Stimulated activated CD4-positive, alpha-beta T cell treated with anti-CD3 and anti-CD28 coated beads, Interleukin-4, amount 100 ng/mL, for 48 hours (primary cell): Measurements from ENCODE around the gene CHD2.
A peak's percentile ranks its signal among the peaks of the same experiment; 100 is the strongest.
"Not testable (repeated sequence)": the region's sequence is repeated elsewhere in the genome, so short reads cannot be mapped to it uniquely, and the experiment has no call there.

Experiments
- DNase-seq, 2 donors: peaks; one replicate each; pipeline ENCODE4 v3.0.0-alpha.2; 2020; ENCODE audit warnings: low read depth in 2 of 2

The CHD2 gene

DNA sequence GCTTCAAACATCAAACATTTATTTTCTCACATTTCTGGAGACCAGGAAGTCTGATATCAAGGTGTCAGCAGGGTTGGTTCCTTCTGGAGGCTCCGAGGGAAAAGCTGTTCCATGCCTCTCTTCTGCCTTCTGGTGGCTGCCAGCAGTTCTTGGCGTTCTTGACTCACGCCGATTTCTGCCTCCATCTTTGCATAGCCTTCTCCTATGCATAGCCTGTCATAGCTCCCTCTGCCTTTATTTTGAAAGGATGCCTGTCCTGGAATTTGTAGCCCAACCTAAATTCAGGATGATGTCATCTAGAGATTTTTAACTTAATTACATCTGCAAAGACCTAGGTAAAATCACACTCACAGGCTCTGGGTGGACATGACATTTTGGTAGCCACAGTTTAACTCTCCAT, 118.5 kb downstream of the CHD2 start:
- DNase-seq: no peak

DNA sequence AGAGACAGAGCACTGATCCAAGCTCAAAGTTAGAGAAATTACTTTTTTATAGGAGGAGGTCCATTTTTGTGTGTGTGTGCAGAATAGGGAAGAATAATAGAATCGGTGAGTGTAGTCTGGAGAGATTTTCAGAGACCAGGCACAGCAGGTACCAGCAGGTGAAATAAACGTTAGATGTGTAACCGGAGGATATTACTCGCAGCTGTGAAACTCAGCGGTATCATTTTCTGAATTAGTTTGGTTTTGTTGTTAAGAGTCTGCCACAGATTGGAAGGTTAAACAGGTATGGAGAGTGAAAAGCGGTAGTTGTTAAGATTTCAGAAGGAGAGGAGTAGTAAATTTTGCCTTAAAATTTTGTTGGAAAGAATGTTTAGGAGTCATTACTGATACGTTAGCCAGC, 119.0 kb downstream of the CHD2 start:
- no peak for DNase-seq

DNA sequence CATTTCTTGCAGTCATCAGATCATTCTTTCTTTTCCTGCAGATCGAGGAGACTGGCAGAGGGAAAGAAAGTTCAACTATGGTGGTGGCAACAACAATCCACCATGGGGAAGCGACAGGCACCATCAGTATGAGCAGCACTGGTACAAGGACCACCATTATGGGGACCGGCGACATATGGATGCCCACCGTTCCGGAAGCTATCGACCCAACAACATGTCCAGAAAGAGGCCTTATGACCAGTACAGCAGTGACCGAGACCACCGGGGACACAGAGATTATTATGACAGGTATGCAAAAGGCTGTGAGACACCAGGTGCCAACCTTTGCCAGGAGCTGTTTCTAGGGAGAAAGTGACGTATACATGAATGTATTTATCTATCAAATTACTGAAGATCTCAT, 119.8 kb downstream of the CHD2 start:
- DNase-seq: no peak

DNA sequence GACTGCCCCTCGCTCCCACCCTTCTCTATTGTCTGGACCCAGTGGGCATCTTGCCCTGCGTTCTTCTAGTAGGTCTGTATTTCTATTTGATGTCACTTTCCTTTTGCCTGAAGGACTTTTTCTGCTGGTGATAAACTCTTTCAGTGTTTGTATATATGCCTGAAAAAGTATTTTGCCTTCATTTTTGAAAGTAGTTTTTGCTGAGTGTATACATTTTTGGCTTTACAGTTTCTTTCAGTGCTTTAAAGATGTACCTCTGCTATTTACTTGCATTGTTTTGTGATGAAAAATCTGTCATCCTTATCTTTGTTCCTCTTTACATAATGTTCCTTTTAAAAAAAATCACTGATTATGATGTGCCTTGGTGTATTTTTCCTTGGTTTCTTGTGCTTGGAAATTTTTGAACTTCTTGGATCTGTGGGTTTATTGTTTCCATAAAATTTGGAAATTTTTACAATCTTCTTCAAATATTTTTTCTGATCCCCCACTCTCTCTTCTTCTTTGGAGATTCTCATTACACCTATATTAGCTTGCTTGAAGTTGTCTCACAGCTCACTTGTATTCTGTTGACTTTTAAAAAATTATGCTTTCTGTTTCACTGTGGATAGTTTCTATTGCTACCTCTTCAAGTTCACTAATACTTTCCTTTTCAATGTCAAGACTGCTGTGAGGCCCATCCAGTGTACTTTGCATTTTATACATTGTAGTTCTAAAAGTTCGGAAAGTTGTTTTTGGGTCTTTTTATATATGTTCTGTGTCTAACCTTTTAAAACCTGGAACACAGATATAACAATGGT, 121.0 kb downstream of the CHD2 start:
- no peak for DNase-seq

DNA sequence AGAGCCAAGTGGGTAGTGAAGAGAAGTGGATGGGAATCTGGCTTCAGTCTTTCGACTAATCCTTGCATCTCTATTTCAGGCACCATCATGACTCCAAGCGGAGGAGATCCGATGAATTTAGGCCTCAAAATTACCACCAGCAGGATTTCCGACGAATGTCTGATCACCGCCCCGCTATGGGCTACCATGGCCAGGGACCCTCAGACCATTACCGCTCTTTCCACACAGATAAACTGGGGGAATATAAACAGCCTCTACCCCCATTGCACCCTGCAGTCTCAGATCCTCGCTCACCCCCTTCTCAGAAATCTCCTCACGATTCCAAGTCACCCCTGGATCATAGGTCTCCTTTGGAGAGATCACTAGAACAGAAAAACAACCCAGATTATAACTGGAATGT, 124.2 kb downstream of the CHD2 start:
- no peak for DNase-seq

DNA sequence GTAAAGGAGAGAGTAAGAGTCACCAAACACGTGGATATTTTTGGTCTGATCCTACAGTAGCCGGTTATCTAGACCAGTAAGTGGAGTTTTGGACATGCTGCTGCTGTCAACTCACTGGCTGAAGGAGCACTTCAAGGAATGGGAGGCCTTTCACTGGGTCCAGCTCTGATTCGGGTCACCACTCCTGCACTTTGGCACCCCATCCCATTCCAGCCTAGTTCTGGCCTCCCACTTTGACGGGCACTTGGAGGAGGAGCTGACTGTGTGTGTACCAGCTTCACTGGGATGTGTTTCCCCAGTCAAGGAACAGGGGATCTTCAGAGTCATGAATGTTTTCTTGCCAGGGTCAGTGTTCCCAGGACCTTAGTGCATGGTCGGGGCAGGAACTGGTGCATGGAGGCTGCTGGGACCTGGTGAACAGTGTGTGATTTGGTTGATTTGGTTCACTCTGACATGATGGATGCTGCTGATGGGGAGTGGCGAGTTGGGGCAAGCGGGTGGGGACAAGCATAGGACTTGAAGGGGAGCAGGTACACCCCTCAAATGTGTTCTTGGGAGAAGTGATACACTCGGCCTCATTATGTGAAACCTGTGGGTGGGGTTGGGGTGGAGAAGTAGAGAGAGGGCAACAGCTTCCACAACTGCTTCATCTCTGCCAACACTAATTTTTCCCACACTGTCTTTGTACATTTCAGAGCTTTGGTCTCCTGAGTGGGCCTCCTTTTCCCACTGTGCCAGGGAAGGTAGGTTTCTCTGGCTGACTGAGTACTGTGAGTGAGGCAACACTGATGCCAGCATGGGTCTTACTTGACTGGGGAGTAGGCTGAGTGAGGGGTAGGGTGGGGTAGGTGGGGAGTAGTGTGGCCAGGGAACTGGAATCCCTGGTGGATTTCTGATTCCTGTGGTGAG, 124.8 kb downstream of the CHD2 start:
- DNase-seq: no peak

DNA sequence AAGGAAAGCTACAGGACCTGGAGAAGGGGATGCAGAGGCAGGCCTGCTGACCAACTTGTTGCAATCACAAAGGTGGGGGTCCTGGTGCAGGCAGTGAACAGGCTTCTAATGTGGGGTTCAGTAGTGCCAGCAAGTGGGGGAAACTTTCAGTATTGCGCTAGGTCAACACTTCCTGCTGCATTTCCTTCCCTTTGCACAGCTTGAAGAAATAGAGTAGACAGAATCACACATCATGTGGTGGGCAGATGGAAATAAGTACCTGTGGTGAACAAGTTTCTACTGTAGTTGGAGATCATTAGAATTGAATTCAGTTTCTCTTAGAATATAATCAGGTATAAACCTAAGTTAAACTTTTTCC, 125.5 kb downstream of the CHD2 start:
- DNase-seq: no peak

DNA sequence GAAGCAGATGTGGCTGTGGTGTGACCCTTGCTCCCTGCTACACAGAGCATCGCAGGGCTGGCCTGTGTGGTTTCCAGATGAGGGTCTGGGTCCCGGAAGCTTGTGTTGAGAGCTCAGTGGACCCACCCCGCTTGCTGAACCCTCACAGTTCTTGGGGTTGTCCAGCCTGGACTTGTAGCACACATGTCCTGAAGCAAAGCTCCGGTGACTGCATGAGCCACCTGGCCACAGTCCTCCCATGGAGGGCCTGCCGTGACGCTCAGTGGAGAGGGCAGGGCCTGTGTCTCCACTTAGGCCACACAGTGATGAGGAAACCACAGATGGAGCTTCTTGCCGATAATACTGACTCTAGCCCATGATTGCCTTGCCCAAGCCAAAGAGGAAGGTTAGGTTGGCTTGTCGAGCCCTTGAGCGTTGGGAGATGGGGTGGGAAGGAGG, 126.3 kb downstream of the CHD2 start:
- DNase-seq: no peak

DNA sequence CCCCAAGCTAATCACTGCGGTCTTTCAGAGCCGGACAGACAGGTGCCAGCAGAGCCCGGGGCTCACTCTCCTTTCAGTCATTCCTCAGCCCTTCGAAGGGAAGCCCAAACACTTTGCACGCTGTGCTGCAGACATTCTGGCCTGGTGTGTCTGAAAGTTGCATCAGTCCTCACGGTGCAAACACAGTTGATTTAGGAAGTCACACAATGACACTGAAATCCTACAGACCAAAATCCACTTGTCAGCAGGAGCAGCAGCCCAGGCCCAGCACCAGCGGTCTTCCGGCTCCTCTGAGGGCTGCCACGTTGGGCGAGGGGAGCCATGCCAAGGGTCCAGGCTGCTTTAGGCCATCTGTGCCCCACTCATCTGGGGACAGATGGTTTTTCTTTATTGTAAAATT, 127.3 kb downstream of the CHD2 start:
- no peak for DNase-seq

DNA sequence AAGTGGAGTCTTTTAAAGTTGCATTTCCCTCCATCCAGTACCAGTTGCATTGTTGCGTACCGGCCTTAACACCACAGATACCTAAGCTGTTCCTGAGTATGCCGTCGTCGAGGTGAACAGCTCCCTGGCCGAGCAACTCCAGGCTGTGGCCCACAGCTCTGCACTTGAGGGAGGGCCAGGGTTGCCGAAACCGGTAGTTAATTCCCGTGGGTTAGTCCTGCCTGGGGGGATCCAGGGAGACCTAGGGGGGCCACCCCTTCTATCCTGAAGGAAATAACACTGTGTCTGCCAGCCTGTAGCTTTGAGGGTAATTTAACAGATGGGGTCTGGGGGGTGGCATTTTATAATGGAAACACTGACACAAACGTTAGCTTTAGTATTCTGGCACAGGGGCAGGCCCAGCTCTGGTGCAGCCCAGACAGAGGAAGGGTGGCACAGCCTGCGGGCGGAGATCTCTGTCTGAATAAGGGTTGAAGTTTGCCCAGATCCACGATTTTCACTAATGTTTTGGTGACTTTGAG, 128.0 kb downstream of the CHD2 start:
- no peak for DNase-seq

DNA sequence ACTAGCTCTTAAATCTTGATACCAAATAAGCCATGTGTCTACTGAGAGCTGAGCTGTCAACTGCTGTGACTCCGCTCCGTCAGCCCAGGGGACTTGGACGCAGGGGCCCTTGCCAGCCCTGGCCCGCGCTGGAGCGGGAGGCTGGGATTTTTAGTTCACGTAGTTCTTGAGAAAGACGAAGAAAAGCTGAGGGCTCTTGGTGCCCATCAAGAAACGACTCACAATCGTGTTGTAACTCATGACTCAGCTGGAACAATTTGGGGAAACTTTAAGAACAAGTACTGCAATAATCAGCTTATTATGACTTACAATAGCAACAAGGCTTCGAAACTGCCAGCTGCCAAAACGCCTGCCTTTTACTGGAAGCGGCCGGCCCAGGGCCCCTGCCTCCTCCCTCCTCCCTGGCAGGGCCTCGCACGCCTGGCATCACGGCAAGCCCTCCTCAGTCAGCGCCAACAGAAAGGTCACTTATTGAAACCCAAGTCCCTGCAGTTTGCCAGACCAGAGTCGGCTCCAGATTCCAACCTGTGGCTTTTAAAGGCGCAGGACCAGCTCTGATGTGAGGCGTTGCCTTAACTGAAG, 128.6 kb downstream of the CHD2 start:
- DNase-seq: peak in 1 of 2 donors; percentile 23

DNA sequence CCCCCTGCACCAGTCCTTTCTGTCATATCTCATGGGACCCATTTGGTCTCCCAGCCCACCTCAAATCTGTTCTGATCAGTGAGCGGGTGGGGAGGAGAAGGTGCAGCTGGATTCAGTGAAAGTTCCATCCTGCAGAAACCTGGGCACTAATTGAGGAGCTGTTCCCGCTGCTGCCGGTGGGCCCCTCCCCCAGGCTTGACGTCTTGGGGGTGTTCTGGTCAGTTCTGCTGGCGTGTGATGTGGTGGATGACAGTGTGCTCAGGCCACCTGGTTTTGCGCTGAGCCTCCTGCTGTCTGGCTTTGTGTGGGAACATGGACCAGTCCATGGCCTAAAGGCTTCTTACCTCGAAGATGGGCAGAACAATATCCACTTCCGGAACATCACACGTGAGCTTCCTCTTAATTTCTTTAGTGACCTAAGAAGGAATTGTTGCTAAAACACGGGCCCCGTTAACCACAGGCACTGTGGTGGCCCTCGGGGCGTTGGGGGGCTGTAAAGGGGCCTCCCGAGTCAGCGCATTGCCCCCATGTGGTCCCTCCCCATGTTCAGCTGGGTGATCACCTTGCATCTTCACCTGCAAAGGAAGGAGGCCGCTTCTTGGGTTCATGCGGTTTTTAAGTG, 129.2 kb downstream of the CHD2 start:
- no peak for DNase-seq

DNA sequence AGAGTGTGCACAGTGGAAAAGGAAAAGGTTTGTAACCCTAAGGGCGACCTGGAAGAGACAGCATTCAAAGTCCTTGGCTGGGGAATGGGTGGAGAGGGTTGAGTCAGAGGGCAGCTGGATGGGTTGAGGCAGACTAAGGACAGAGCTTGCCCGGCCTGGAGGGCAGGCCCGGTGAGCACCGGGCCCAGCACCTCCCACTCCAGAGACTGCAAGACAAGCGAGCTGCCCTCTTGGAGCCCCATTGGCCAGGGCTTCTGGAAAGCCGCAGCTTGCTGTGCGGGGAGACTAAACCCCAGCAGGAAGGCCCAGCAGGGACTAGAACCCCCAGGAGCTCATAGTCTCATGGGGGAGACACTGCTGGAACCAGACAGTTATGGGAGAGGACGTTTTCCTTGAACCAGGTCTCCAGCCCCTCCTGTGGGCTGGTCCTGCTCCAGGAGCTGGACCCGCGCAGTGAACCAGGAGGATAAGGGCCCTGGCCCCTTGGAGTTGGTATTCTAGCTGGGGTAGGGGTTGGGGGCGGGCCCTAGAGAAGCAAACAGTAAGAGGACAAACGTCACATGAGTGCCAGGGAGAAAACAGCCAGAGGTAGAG, 129.8 kb downstream of the CHD2 start:
- DNase-seq: no peak

DNA sequence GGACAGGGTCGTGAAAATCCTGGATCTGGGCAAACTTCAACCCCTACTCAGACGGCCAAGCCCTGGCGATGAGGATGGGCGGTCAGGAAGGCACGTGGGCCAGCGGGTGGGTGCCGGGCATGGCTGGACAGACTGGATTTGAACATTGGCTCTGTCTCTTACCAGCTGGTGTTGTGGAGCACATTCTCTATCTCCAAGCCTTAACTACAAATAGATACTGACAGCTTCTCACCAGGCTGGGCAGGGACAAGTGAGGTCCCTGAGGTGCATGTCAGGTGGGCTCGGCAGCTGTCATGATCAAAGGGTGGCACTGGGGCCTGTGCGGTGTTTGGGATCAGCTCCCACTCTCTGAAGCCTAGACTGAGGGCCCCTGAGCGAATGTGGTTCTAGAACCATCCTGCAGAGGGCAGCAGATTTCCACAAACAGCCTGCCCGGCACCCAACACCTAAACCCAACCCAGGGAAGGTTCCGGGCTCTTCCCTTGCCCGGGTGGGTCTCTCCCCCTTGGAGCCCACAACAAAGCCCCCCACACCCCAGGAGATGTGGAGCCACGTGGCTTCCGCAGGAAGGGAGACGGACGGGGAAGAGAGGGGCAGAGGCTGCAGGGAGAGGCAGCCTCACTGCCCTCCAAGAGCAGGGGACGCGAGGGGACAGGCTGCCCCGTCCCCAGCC, 130.4 kb downstream of the CHD2 start:
- peak; percentile 46 to 57 for DNase-seq

DNA sequence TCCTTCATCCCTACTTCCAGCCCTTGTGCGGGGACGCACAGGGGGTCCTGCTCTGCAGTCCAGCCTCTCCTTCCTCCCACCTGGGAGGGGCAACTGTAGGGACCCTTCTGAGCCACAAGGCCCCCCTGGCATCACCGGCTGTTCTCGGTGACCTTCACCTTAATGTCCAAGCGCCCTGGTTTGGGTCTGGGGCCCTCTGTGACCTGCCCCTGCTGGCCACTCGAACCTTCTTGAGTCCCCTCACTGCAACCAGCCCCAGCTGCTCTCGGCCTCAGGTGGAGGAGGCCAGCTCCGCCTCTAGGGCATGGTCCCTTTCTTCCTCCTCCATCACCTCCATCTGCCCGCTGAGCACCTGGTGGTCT, 131.0 kb downstream of the CHD2 start:
- DNase-seq: no peak

DNA sequence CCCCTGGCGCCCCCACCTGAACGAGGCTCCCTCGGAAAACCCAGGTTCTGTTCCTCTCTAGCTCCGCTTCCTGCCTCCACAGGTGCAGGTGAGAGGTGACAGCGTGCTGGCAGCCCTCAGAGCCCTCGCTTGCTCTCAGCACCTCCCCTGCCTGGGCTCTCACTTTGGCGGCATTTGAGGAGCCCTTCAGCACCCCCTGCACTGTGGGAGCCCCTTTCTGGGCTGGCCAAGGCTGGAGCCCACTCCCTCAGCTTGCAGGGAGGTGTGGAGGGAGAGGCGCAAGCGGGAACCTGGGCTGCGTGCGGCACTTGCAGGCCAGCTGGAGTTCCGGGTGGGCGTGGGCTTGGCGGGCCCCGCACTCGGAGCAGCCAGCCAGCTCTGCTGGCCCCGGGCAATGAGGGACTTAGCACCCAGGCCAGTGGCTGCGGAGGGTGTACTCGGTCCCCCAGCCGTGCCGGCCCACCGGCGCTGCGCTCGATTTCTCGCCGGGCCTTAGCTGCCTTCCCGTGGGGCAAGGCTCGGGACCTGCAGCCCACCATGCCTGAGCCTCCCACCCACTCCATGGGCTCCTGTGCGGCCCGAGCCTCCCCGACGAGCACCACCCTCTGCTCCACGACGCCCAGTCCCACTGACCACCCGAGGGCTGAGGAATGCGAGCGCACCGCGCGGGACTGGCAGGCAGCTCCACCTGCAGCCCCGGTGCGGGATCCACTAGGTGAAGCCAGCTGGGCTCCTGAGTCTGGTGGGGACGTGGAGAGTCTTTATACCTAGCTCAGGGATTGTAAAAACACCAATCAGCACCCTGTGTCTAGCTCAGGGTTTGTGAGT, 131.6 kb downstream of the CHD2 start:
- DNase-seq: not testable (repeated sequence)

DNA sequence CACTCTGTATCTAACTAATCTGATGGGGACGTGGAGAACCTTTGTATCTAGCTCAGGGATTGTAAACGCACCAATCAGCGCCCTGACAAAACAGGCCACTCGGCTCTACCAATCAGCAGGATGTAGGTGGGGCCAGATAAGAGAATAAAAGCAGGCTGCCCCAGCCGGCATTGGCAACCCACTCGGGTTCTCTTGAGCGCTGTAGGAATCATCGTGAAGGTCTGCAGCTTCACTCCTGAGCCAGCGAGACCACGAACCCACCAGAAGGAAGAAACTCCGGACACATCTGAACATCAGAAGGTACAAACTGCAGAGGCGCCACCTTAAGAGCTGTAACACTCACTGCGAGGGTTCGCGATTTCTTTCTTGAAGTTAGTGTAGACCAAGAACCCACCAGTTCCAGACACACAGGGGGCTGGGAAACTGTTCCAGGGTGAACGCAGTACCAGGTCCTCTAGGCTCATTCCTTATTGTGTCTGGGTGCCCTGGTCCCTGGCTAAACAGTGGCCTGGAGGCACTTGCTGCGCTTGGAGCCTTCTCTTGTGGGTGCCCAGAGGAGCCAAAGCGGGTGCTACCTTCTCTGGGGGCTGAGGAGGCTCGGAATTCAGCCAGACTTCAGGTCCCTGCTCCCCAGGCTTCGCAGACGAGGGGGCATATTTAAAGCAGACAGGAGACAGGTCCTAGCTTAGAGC, 132.5 kb downstream of the CHD2 start:
- DNase-seq: not testable (repeated sequence)

DNA sequence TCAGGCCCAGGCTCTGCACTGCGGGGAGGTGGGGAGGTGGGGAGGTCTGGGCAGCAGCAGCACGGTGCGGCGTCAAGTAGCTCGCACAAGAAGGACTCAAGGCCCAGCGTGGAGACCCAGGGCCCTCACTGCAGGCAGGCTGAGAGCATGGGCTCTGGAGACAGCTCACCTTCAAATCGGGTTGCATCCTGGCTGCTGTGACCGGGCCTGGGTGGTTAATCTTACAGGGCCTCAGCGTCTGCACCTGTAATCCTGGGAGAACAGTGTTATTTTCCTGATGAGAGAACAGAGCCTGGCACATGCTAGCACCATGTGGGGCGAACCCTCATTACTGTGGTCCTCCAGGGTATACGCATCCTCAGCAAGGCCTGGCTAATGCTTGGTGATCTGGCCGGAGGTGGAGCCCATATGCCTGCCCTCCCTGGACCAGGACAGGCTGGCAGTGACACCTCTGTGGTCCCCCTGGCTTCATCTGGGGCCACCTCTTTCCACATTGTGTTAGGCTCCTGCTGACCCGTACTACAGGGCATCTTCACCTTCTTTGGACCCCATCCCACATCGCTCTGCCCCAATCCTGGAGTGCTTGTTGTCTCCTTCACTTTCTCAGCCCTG, 133.4 kb downstream of the CHD2 start:
- DNase-seq: no peak

DNA sequence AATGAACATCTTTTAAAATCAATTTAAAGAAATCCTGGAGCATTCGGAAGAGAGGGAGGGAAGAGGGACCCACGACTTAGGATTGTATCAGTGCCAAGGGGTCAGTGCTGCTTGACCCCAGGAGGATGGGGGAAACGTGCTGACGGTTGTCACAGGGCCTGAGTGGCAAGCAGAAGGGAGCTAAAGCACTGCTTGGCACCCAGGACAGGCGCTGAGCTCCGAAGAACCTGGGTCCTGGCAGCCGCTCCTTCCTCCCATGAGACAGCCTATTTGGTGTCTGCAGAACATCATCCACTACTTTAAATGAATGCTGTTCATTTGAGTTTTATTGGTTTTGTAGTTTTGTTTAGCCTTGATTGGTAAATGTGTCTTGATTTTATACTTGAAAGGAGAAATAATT, 134.4 kb downstream of the CHD2 start:
- no peak for DNase-seq
